Raji (cell line): ENCODE results near the gene AIMP1.

Source experiments
- POLR2A ChIP-seq: IDR thresholded peaks from 2 replicates; pipeline ENCODE4 v1.6.1; 2011; ENCODE audit warnings: low read depth, low read length, control low read depth; ENCODE audit not compliant: insufficient read depth

AIMP1 gene

GRCh38 chr4:106365613-106366012 lies 49.3 kb downstream of the AIMP1 start:
- no peak for TF ChIP-seq POLR2A

- TF ChIP-seq POLR2A = no peak
These were observed 49.7 kb downstream of the AIMP1 start for GRCh38 chr4:106366026-106366425.

DNA sequence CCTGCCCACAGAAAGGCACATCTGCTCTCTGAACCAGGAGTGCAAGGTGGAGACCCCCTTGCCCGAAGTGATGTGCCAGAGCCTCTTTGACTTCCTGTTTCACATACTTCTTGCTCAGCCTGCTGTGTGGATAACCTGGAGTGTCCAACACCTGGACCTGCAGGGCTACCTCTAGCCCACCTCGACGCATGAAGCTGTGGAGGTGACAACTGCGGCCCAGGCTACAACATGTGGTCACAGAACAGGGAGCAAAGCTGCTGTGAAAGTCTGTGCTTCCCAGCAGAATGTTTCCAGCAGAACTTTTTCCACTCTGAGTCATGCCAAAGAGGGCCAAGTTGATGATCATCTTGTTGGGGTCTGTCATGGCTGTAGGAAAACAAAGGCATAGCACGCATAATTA lies 50.7 kb downstream of the AIMP1 start:
- no peak for TF ChIP-seq POLR2A

- no peak for TF ChIP-seq POLR2A
These were observed 52.3 kb downstream of the AIMP1 start, which contains the start of gene GIMD1 for GRCh38 chr4:106368678-106369077. GIMD1 (minus strand) TSS chr4:106368778; CDS start chr4:106367435, 1,343 bp downstream.

DNA sequence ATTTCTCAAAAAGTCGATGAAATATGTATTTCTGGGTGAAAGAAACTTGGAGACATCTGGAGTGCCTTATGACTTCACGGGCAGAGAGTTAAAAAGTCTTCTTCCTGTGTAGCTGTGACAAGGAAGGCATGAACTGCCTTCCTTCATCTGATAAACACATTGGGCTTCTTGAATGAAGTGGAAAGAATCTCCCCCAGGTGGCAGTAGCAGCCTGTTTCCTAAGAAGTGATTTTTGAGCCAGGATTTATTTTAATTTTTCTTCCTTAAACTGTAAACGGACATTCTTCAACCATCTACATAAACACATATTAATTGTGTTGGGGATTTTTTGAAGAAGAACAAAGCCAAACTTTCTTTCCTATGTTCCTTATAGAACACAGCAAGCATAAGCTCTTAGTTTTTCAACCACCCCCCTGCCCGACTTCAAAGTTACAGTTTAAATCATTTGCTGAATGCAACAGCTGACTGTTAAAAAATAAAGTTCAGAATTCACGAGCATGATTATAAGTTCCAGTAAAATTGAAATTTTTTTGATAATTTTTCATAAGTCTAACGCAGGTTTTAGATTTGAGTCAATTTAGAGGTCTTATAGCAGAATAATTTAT lies 53.2 kb downstream of the AIMP1 start:
- TF ChIP-seq POLR2A = no peak

DNA sequence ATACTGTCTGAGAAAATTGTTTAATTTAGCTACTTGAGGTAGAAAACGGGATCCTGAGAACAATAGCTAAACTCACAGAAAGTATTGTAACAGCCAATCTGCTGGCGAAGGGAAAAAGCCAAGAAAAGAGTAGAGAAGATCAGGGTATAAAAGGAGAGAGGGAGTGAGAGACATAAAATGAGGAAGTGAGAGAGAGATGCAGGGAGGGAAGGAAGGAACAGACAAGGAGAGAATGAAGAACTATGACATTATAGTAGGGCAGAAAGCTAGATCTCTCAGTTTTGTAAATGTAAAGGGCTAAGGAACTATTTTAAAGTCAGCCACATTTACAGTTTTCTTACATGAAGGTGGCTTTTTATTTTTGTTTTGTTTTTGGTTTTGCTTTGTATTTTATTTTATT lies 53.9 kb downstream of the AIMP1 start:
- TF ChIP-seq POLR2A = no peak

GRCh38 chr4:106371161-106371560 lies 54.8 kb downstream of the AIMP1 start:
- TF ChIP-seq POLR2A = no peak

DNA sequence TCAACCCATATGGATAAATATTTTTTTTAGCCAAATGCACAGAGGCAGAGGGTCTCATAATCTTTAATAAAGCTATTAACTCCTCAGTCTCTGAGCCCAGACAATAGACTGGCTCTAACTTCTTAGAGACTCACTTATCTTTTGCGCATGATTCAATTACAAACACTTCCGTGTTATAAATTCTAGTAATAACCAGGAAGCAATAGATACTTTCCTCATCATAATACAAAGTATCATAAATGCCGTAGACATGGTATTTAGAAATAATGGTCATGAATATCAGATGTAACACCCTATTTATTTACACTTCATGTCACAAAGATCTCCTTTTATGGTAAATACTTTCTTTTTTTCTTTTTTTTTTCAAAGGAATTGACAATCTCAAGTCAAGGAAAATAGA lies 56.7 kb downstream of the AIMP1 start:
- no peak for TF ChIP-seq POLR2A

- TF ChIP-seq POLR2A = no peak
These were observed 63.8 kb downstream of the AIMP1 start for GRCh38 chr4:106380179-106380578.

DNA sequence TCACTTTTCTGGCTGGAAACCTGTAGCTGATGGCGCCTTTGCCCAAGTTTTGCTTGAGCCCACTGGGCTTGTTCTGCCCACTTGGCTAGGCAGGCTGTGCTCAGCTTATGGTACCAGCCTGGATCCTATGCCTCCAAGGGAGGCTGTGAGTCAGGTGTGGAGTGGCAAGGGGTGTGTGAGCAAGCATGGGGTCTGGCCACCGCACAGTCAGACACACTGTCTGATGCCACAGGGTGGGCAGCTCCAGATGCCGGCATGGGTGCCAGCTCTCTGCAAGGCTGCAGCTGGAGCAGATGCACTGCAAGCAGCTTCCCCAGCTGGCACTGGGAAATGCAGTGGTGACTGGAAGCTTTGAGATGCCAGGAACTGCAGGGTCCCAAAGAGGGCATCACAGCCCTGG lies 68.5 kb downstream of the AIMP1 start:
- no peak for TF ChIP-seq POLR2A

DNA sequence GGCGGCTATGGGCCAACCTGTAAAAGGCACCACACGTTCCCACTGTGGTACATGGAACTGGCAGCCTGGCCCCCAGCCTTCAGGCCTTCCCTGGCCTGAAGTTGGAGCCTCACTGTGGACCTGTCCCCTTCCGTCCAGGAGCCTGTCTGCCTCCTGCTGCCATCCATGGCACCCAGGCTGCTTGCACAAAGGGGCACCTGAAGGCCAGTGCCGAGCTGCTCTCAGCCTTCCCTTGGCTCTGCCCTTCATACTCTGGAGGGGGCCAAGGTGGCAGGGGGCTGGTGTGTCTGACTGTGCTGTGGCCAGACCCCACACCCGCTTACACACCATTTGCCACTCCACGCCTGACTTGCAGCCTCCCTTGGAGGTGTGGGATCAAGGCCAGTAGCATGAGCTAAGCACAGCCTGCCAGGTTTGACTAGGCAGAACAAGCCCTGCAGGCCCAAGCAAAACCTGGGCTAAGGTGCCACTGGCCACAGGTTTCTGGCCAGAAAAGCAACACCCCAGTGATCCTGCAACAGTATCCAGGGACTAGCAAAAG lies 69.6 kb downstream of the AIMP1 start:
- no peak for TF ChIP-seq POLR2A

GRCh38 chr4:106395582-106395981 lies 79.2 kb downstream of the AIMP1 start:
- TF ChIP-seq POLR2A = no peak
